CD8-positive, alpha-beta memory T cell (primary cell): ENCODE measurements around the gene METRN. TPM values are rescaled to one million over a fixed set of nuclear protein-coding genes. Genes with fewer than 3 reads are reported as not detected.

Source experiments
- CTCF ChIA-PET: fragments of 350-600 bp; sonication (Branson Sonifier 250); formaldehyde crosslinking; loops from one replicate; lab custom pipeline; 2021; ENCODE audit warnings: antibody characterized with exemption; lab: Charles Lee
- POLR2A ChIA-PET: fragments of 350-600 bp; sonication (Branson Sonifier 250); formaldehyde crosslinking; loops from one replicate; lab custom pipeline; 2021; ENCODE audit warnings: antibody characterized with exemption; lab: Charles Lee
- DNase-seq, 5 donors: peaks; one replicate each; pipeline versions ENCODE4 v3.0.0 to v3.0.0-alpha.2; 2020 to 2022; ENCODE audit warnings: mixed read lengths in 1 of 5
- H3K27ac ChIP-seq: one replicate; pipeline ENCODE4 v1.7.0; 2013; ENCODE audit warnings: low read depth, mild to moderate bottlenecking, low read length, moderate library complexity
- H3K27me3 ChIP-seq: 2 replicates; pipeline ENCODE4 v1.7.0; 2013; ENCODE audit warnings: low read length, mild to moderate bottlenecking; ENCODE audit not compliant: insufficient read depth, poor library complexity, severe bottlenecking
- H3K36me3 ChIP-seq: 2 replicates; pipeline ENCODE4 v1.7.0; 2013; ENCODE audit warnings: mild to moderate bottlenecking, low read length, moderate library complexity; ENCODE audit not compliant: insufficient read depth
- H3K4me1 ChIP-seq: 2 replicates; pipeline ENCODE4 v1.7.0; 2013; ENCODE audit warnings: mild to moderate bottlenecking, low read length, moderate library complexity; ENCODE audit not compliant: insufficient read depth
- H3K4me3 ChIP-seq: 2 replicates; pipeline ENCODE4 v1.7.0; 2013; ENCODE audit warnings: mild to moderate bottlenecking, low read length
- H3K9me3 ChIP-seq: 2 replicates; pipeline ENCODE4 v1.7.0; 2013; ENCODE audit warnings: mild to moderate bottlenecking, low read length
- H3K27ac Mint-ChIP-seq, 8 donors: one replicate each; pipeline ENCODE4 v1.8.0; 2020 to 2021; ENCODE audit warnings: mixed read lengths in 8 of 8, mild to moderate bottlenecking in 6 of 8, inconsistent platforms in 3 of 8, moderate library complexity in 3 of 8
- H3K27me3 Mint-ChIP-seq, 2 donors: one replicate each; pipeline ENCODE4 v1.8.0; 2020 to 2021; ENCODE audit warnings: mixed read lengths in 2 of 2, mild to moderate bottlenecking in 1 of 2, moderate library complexity in 1 of 2
- H3K36me3 Mint-ChIP-seq, 3 donors: one replicate each; pipeline ENCODE4 v1.8.0; 2020 to 2021; ENCODE audit warnings: mixed read lengths in 3 of 3, inconsistent platforms in 1 of 3, mild to moderate bottlenecking in 1 of 3
- H3K4me1 Mint-ChIP-seq, 3 donors: one replicate each; pipeline ENCODE4 v1.8.0; 2020 to 2021; ENCODE audit warnings: mixed read lengths in 3 of 3, inconsistent platforms in 1 of 3, mild to moderate bottlenecking in 1 of 3
- H3K4me3 Mint-ChIP-seq, 7 donors: one replicate each; pipeline ENCODE4 v1.8.0; 2020 to 2021; ENCODE audit warnings: mixed read lengths in 7 of 7, mild to moderate bottlenecking in 6 of 7, moderate library complexity in 4 of 7, inconsistent platforms in 2 of 7
- H3K9me3 Mint-ChIP-seq, 5 donors: one replicate each; pipeline ENCODE4 v1.8.0; 2020 to 2022; ENCODE audit warnings: mixed read lengths in 5 of 5, mild to moderate bottlenecking in 3 of 5, moderate library complexity in 2 of 5, inconsistent platforms in 1 of 5
- polyA plus RNA-seq: library from polyadenylated mRNA; unstranded; fragments of 300-500 nt; fragmentation: Illumina TruSeq; gene quantifications from one replicate; pipeline ENCODE4 v1.2.3, GENCODE V29; 2021
- total RNA-seq, 2 experiments: library from RNA; stranded (reverse); gene quantifications; one replicate each; pipeline ENCODE4 v1.2.3, GENCODE V29; 2021

Gene METRN
- total and polyA plus RNA-seq, 3 experiments from 2014 or later: 34.8 to 50.3 (median 38.2) TPM

- H3K36me3 Mint-ChIP-seq: peaks cover 0 to 8% (median 0%) of the 10 kb centered on the region in 3 donors
- H3K4me1 Mint-ChIP-seq: peaks cover 0 to 16% (median 0%) of the 10 kb centered on the region in 3 donors
- H3K4me1 ChIP-seq: peaks cover 6% of the 10 kb centered on the region
- no peaks in the 10 kb centered on the region for H3K27me3 ChIP-seq
- no peaks in the 10 kb centered on the region for H3K9me3 ChIP-seq
- H3K36me3 ChIP-seq: peaks cover 4% of the 10 kb centered on the region
- DNase-seq: peak; percentile 57 to 81 (median 68)
- peak overlapping the region; percentile 38 for H3K27ac ChIP-seq
- no peak overlapping the region for H3K4me3 ChIP-seq
- peak overlapping the region in 3 of 8 donors; percentile 27 to 53 (median 52) for H3K27ac Mint-ChIP-seq
- ChIA-PET CTCF (interaction anchor here (2.4 to 22.8 kb wide), 3 partner anchors 8 to 57 kb away, joined by 11 to 332 read pairs (median 332); partner anchors contain the start of genes ANTKMT, CCDC78, CIAO3 and HAGHL), POLR2A (interaction anchor here (0.7 to 5.4 kb wide), 8 partner anchors 9 to 79 kb away, joined by 3 to 53 read pairs (median 4); partner anchors contain the start of genes CHTF18, CIAO3, METRN and RPUSD1)
- H3K27me3 Mint-ChIP-seq: no peaks in the 10 kb centered on the region
- H3K4me3 Mint-ChIP-seq: peak overlapping the region in 6 of 7 donors; percentile 38 to 74 (median 52)
- H3K9me3 Mint-ChIP-seq: no peaks in the 10 kb centered on the region
Measured at GRCh38 chr16:728131-728889, 13.4 kb downstream of the METRN start.

- H3K27ac ChIP-seq: peak overlapping the region; percentile 38
- peak overlapping the region; percentile 13 to 74 (median 49) for H3K4me3 Mint-ChIP-seq
- no peak overlapping the region for H3K4me3 ChIP-seq
- H3K36me3 Mint-ChIP-seq: peaks cover 0 to 12% (median 0%) of the 10 kb centered on the region in 3 donors
- H3K4me1 ChIP-seq: peaks cover 6% of the 10 kb centered on the region
- peaks cover 10% of the 10 kb centered on the region for H3K36me3 ChIP-seq
- ChIA-PET CTCF (interaction anchor here (2.1 to 18.9 kb wide), 2 partner anchors 12 kb away, joined by 9 to 332 read pairs; partner anchors contain the start of genes ANTKMT, CCDC78, CIAO3 and HAGHL), POLR2A (interaction anchor here (0.7 to 5.4 kb wide), 6 partner anchors 8 to 59 kb away, joined by 3 to 53 read pairs (median 6); partner anchors contain the start of genes ANTKMT, CHTF18, METRN and RPUSD1)
- H3K27me3 Mint-ChIP-seq: no peaks in the 10 kb centered on the region
- H3K9me3 ChIP-seq: no peaks in the 10 kb centered on the region
- peaks cover 0 to 13% (median 0%) of the 10 kb centered on the region in 3 donors for H3K4me1 Mint-ChIP-seq
- peak overlapping the region in 3 of 8 donors; percentile 27 to 58 (median 53) for H3K27ac Mint-ChIP-seq
- no peaks in the 10 kb centered on the region for H3K9me3 Mint-ChIP-seq
- no peak for DNase-seq
- H3K27me3 ChIP-seq: no peaks in the 10 kb centered on the region
Measured at GRCh38 chr16:728890-729744, 14.2 kb downstream of the METRN start.

- peaks cover 0 to 13% (median 0%) of the 10 kb centered on the region in 3 donors for H3K36me3 Mint-ChIP-seq
- ChIA-PET POLR2A (interaction anchor here (0.7 to 2.1 kb wide), 3 partner anchors 9 to 16 kb away, joined by 3 to 7 read pairs (median 5); partner anchors contain the start of genes ANTKMT and METRN), CTCF (interaction anchor here (0.8 to 18.9 kb wide), 4 partner anchors 11 to 15 kb away, joined by 3 to 332 read pairs (median 6); partner anchors contain the start of genes ANTKMT, CCDC78, CIAO3 and HAGHL)
- H3K4me1 Mint-ChIP-seq: peaks cover 0 to 11% (median 0%) of the 10 kb centered on the region in 3 donors
- DNase-seq: no peak
- H3K27me3 ChIP-seq: no peaks in the 10 kb centered on the region
- H3K9me3 Mint-ChIP-seq: no peaks in the 10 kb centered on the region
- no peak overlapping the region for H3K27ac ChIP-seq
- H3K36me3 ChIP-seq: peaks cover 10% of the 10 kb centered on the region
- H3K9me3 ChIP-seq: no peaks in the 10 kb centered on the region
- H3K27ac Mint-ChIP-seq: peak overlapping the region in 1 of 8 donors; percentile 36
- H3K4me3 Mint-ChIP-seq: peak overlapping the region in 3 of 7 donors; percentile 32 to 52 (median 37)
- no peak overlapping the region for H3K4me3 ChIP-seq
- no peaks in the 10 kb centered on the region for H3K27me3 Mint-ChIP-seq
- H3K4me1 ChIP-seq: peaks cover 6% of the 10 kb centered on the region
Measured at GRCh38 chr16:729768-730665, 15.1 kb downstream of the METRN start.

DNA sequence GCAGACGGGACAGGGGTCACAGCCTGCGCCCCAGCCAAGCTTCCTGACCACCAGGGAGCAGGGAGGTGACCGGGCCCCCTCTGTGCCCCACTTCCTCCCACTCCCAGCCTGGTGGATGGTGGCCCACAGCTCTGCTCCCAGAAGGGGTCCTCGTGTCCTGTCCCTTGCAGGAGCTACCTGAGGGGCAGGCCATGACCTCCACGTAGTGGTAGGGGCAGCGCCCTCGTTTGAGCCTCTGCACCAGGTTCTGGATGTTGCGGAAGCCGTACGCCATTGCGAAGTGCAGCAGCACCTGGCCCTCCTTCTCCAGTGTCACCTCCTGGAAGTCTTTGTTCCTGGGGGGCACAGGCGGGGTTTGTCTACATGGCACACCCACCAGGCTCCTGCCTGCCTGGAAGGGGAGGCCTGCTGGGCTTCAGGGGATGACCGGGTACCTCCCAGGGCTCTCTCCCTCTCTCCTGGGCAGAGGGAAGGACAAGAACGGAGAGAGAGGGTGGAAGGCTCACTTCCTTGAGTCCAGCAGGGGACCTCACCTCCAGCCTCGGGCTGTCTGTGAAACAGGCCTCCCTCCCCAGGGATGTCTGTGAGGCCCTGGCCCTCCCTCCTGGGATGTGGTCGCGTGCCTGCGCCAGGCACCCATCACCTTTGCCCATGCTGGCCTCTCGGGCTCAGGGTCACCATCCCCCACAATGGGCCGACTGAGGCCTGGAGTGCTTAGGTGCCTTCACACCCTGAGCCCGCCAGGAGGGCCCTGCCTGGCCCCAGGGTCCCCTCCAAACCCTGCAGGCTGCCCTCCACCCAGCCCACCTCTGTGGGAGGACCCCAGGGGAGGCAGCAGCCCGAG, 16.0 kb downstream of the METRN start:
- no peaks in the 10 kb centered on the region for H3K9me3 Mint-ChIP-seq
- H3K4me3 Mint-ChIP-seq: no peak overlapping the region
- H3K27ac Mint-ChIP-seq: peak overlapping the region in 1 of 8 donors; percentile 36
- DNase-seq: no peak
- no peaks in the 10 kb centered on the region for H3K27me3 Mint-ChIP-seq
- CTCF ChIA-PET: interaction anchor here (0.8 to 18.9 kb wide), 4 partner anchors 10 to 14 kb away, joined by 3 to 332 read pairs (median 6); partner anchors contain the start of genes ANTKMT, CCDC78, CIAO3 and HAGHL
- POLR2A ChIA-PET: interaction anchor here (1.7 to 2.1 kb wide), 2 partner anchors 9 to 16 kb away, joined by 5 to 7 read pairs; partner anchors contain the start of genes ANTKMT and METRN
- peaks cover 0 to 3% (median 0%) of the 10 kb centered on the region in 3 donors for H3K4me1 Mint-ChIP-seq
- Histone ChIP-seq H3K4me3 (no peak overlapping the region), H3K4me1 (peaks cover 6% of the 10 kb centered on the region), H3K27ac (no peak overlapping the region), H3K9me3 (no peaks in the 10 kb centered on the region), H3K27me3 (no peaks in the 10 kb centered on the region), H3K36me3 (peaks cover 13% of the 10 kb centered on the region)
- peaks cover 0 to 20% (median 2%) of the 10 kb centered on the region in 3 donors for H3K36me3 Mint-ChIP-seq

GRCh38 chr16:732332-732731, 17.4 kb downstream of the METRN start:
- no peaks in the 10 kb centered on the region for H3K4me1 ChIP-seq
- POLR2A ChIA-PET: interaction anchor here (1.0 kb wide), 1 partner anchor 16 kb away, joined by 4 read pairs; no protein-coding TSS in a partner anchor
- Mint-ChIP-seq H3K36me3 (peaks cover 0 to 35% (median 2%) of the 10 kb centered on the region in 3 donors), H3K4me3 (peak overlapping the region in 1 of 7 donors; percentile 27), H3K4me1 (no peaks in the 10 kb centered on the region), H3K27me3 (no peaks in the 10 kb centered on the region), H3K27ac (peak overlapping the region in 3 of 8 donors; percentile 23 to 90 (median 58)), H3K9me3 (no peaks in the 10 kb centered on the region)
- no peak overlapping the region for H3K4me3 ChIP-seq
- H3K27me3 ChIP-seq: no peaks in the 10 kb centered on the region
- no peaks in the 10 kb centered on the region for H3K9me3 ChIP-seq
- H3K36me3 ChIP-seq: peaks cover 18% of the 10 kb centered on the region
- H3K27ac ChIP-seq: no peak overlapping the region
- CTCF ChIA-PET: interaction anchor here (1.7 to 18.9 kb wide), 2 partner anchors 8 to 15 kb away, joined by 7 to 332 read pairs; partner anchors contain the start of genes ANTKMT, CCDC78, CIAO3 and HAGHL
- DNase-seq: no peak

- no peak for DNase-seq
- no peaks in the 10 kb centered on the region for H3K27me3 Mint-ChIP-seq
- H3K9me3 Mint-ChIP-seq: no peaks in the 10 kb centered on the region
- no peak overlapping the region for H3K4me3 Mint-ChIP-seq
- CTCF ChIA-PET: interaction anchor here (1.7 to 18.9 kb wide), 2 partner anchors 8 to 16 kb away, joined by 7 to 332 read pairs; partner anchors contain the start of genes ANTKMT, CCDC78, CIAO3 and HAGHL
- Histone ChIP-seq H3K4me1 (no peaks in the 10 kb centered on the region), H3K27ac (no peak overlapping the region), H3K36me3 (peaks cover 19% of the 10 kb centered on the region), H3K9me3 (no peaks in the 10 kb centered on the region), H3K4me3 (no peak overlapping the region), H3K27me3 (no peaks in the 10 kb centered on the region)
- POLR2A ChIA-PET: interaction anchor here (1.0 kb wide), 1 partner anchor 17 kb away, joined by 4 read pairs; no protein-coding TSS in a partner anchor
- H3K4me1 Mint-ChIP-seq: no peaks in the 10 kb centered on the region
- H3K36me3 Mint-ChIP-seq: peaks cover 0 to 39% (median 2%) of the 10 kb centered on the region in 3 donors
- peak overlapping the region in 3 of 8 donors; percentile 41 to 90 (median 58) for H3K27ac Mint-ChIP-seq
Measured at GRCh38 chr16:732936-733335, 18.0 kb downstream of the METRN start.
